Duodenal mucosa (tissue), 2 donors: ENCODE data around the gene KCNA1.

ENCODE experiments used
- H3K27ac ChIP-seq: one replicate; pipeline ENCODE4 v1.7.0; 2013; ENCODE audit warnings: low read depth, low read length
- H3K27me3 ChIP-seq, 2 donors: one replicate each; pipeline ENCODE4 v1.7.0; 2013; ENCODE audit warnings: low read length in 2 of 2, control low read depth in 1 of 2; ENCODE audit not compliant: insufficient read depth in 2 of 2, control insufficient read depth in 1 of 2
- H3K36me3 ChIP-seq, 2 donors: one replicate each; pipeline ENCODE4 v1.7.0; 2013; ENCODE audit warnings: low read length in 2 of 2, control low read depth in 1 of 2; ENCODE audit not compliant: insufficient read depth in 2 of 2, control insufficient read depth in 1 of 2
- H3K4me1 ChIP-seq, 2 donors: one replicate each; pipeline ENCODE4 v1.7.0; 2013; ENCODE audit warnings: low read length in 2 of 2, control low read depth in 1 of 2; ENCODE audit not compliant: insufficient read depth in 2 of 2, control insufficient read depth in 1 of 2
- H3K4me3 ChIP-seq, 2 donors: one replicate each; pipeline ENCODE4 v1.7.0; 2013; ENCODE audit warnings: low read length in 2 of 2, low read depth in 1 of 2
- H3K9ac ChIP-seq, 2 donors: one replicate each; pipeline ENCODE4 v1.7.0; 2013; ENCODE audit warnings: low read length in 2 of 2, low read depth in 1 of 2
- H3K9me3 ChIP-seq, 2 donors: one replicate each; pipeline ENCODE4 v1.7.0; 2013; ENCODE audit warnings: low read length in 2 of 2, control low read depth in 1 of 2; ENCODE audit not compliant: control insufficient read depth in 1 of 2

Gene KCNA1

GRCh38 chr12:4957761-4958160 lies 48.1 kb downstream of the KCNA1 start:
- Histone ChIP-seq H3K4me1 (no peaks in the 10 kb centered on the region), H3K9ac (no peak overlapping the region), H3K4me3 (no peak overlapping the region), H3K27ac (no peak overlapping the region), H3K36me3 (no peaks in the 10 kb centered on the region), H3K27me3 (peaks cover 18% of the 10 kb centered on the region in 2 donors), H3K9me3 (no peaks in the 10 kb centered on the region)

GRCh38 chr12:4958697-4959375 lies 49.1 kb downstream of the KCNA1 start:
- Histone ChIP-seq H3K27ac (no peak overlapping the region), H3K27me3 (peaks cover 18 to 20% of the 10 kb centered on the region in 2 donors), H3K9ac (no peak overlapping the region), H3K36me3 (no peaks in the 10 kb centered on the region), H3K4me3 (no peak overlapping the region), H3K4me1 (no peaks in the 10 kb centered on the region), H3K9me3 (no peaks in the 10 kb centered on the region)

- Histone ChIP-seq H3K36me3 (no peaks in the 10 kb centered on the region), H3K9ac (no peak overlapping the region), H3K4me1 (no peaks in the 10 kb centered on the region), H3K27me3 (peaks cover 18 to 20% of the 10 kb centered on the region in 2 donors), H3K27ac (no peak overlapping the region), H3K4me3 (no peak overlapping the region), H3K9me3 (no peaks in the 10 kb centered on the region)
Measured at GRCh38 chr12:4959381-4959780, 49.7 kb downstream of the KCNA1 start.

DNA sequence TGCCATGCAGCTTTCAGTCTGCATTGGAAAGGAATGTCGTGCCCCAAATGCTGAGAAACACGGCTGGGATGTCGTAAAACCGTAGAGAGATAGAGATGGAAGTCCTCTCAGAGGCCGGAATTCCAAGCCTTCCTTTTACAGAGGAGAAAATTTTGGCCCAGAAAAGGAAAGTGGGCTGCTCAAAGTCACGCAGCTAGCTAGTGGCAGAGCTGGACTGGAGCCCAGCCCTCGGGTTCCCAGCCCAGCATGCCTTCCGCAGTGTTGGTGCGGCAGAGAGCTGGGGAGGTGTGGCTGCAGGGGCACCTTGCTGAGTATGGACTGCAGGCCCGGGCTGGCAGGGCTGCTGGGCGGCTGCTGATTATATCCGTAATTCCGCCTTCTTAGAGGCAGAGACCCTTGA lies 50.3 kb downstream of the KCNA1 start:
- no peak overlapping the region for H3K4me3 ChIP-seq
- H3K9me3 ChIP-seq, result no peaks in the 10 kb centered on the region
- no peaks in the 10 kb centered on the region for H3K36me3 ChIP-seq
- no peak overlapping the region for H3K9ac ChIP-seq
- H3K27ac ChIP-seq, result no peak overlapping the region
- peaks cover 18 to 20% of the 10 kb centered on the region in 2 donors for H3K27me3 ChIP-seq
- no peaks in the 10 kb centered on the region for H3K4me1 ChIP-seq

DNA sequence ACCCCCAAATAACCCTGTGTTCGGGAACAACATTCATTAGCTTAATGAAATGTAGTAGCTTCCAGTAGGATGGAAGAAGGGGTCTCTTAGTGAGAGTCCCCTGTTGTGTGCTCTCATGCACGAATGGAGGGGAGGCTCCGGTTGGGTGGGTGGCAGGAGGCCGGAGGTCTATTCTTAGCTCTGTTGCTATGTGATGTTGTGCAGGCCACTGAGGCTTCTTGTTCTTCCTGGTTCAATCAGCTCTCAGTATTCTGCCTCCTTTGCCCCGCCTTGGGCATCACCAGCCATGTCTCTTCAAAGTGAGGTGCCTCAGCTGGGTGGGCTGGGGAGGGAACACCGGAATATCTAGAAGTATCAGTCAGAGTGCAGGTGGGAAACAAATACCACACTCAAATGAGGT lies 50.8 kb downstream of the KCNA1 start:
- H3K9me3 ChIP-seq, result no peaks in the 10 kb centered on the region
- no peak overlapping the region for H3K27ac ChIP-seq
- H3K4me1 ChIP-seq, result no peaks in the 10 kb centered on the region
- no peak overlapping the region for H3K9ac ChIP-seq
- H3K4me3 ChIP-seq, result no peak overlapping the region
- no peaks in the 10 kb centered on the region for H3K36me3 ChIP-seq
- peaks cover 18% of the 10 kb centered on the region in 2 donors for H3K27me3 ChIP-seq

GRCh38 chr12:4961311-4961710 lies 51.6 kb downstream of the KCNA1 start:
- Histone ChIP-seq H3K9ac (no peak overlapping the region), H3K27me3 (peaks cover 16 to 19% of the 10 kb centered on the region in 2 donors), H3K27ac (no peak overlapping the region), H3K9me3 (no peaks in the 10 kb centered on the region), H3K4me1 (no peaks in the 10 kb centered on the region), H3K36me3 (no peaks in the 10 kb centered on the region), H3K4me3 (no peak overlapping the region)

- Histone ChIP-seq H3K4me1 (no peaks in the 10 kb centered on the region), H3K9me3 (no peaks in the 10 kb centered on the region), H3K9ac (no peak overlapping the region), H3K27me3 (peaks cover 12 to 16% of the 10 kb centered on the region in 2 donors), H3K4me3 (no peak overlapping the region), H3K27ac (no peak overlapping the region), H3K36me3 (no peaks in the 10 kb centered on the region)
Measured at GRCh38 chr12:4962539-4963486, 53.1 kb downstream of the KCNA1 start.
